SK-N-MC (cell line): ENCODE results near the gene LY9.

Experiments
- EZH2 ChIP-seq: fragments of 200-600 bp; sonication (generic); IDR thresholded peaks from one replicate; pipeline ENCODE4 v1.6.1; 2017; ENCODE audit warnings: antibody characterized with exemption
- POLR2AphosphoS5 ChIP-seq: IDR thresholded peaks from 2 replicates; pipeline ENCODE4 v1.6.1; 2012; ENCODE audit warnings: mild to moderate bottlenecking, low read depth, low read length, borderline replicate concordance

DNA sequence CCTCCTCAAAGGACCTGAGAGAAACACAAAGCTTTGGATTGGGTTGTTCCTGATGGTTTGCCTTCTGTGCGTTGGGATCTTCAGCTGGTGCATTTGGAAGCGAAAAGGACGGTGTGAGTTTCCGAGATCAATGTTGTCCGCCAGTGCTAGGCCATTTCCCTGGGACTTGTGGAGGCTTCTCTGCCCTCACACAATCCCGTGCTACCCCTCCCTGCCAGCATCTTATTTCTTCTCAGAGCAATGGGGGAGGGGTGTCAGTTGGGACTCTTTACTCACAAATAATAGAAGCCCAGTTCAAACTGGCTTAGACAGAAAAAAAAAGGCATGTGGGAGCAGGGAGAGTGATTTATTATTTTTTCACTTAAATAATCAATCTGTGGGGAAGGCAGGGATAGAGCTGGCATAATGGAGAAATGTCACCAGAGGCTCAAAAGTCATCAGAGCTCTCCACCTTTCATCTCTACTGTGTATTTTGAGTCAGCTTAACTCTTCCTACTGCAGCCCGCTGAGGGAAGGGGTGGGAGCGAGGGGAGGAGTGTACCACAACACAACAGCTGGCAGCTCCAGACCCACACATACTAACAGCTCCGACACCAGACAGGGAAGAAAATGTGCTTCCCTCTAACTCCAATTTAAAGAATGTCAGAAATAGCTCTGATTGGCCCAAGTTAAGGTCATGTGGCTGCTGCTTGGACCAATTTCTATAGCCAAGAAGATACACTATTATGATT, 22.4 kb downstream of the LY9 start:
- TF ChIP-seq POLR2AphosphoS5 (no peak), EZH2 (no peak)
